Lower leg skin (tissue), 3 donors: ENCODE results near the gene MMP24.
"Not testable (repeated sequence)": the region's sequence is repeated elsewhere in the genome, so short reads cannot be mapped to it uniquely, and the experiment has no call there.

ENCODE experiments used
- CTCF ChIP-seq, 3 donors: fragments of 450-650 bp; IDR thresholded peaks; one replicate each; pipeline ENCODE4 v1.5.1; 2016; ENCODE audit warnings: antibody characterized with exemption in 3 of 3, mild to moderate bottlenecking in 3 of 3, moderate library complexity in 2 of 3
- POLR2A ChIP-seq, 2 donors: fragments of 450-650 bp; IDR thresholded peaks; one replicate each; pipeline ENCODE4 v1.6.1; 2016 to 2017; ENCODE audit warnings: antibody characterized with exemption in 2 of 2, mild to moderate bottlenecking in 1 of 2, moderate library complexity in 1 of 2

GRCh38 chr20:35262321-35262720, 35.8 kb downstream of the MMP24 start:
- TF ChIP-seq CTCF, POLR2A (IDR thresholded peaks at IDR 0.05): not testable (repeated sequence)
